ENCODE results near the gene DCST1. TPM values are rescaled to one million over a fixed set of nuclear protein-coding genes. Genes with fewer than 3 reads are reported as not detected.
"Not testable (repeated sequence)": the region's sequence is repeated elsewhere in the genome, so short reads cannot be mapped to it uniquely, and the experiment has no call there.

The DCST1 gene
- total RNA-seq, 1 experiment from 2014 or later, result not detected

GRCh38 chr1:154993572-154994268 is 39.9 kb upstream of the DCST1 start, which contains the start of gene LENEP:
LENEP (plus strand) TSS chr1:154993586; CDS start chr1:154993608, 22 bp downstream.
- Histone ChIP-seq H3K79me2 (ENCODE audit: low read length) (no peaks in the 10 kb centered on the region), H3K27me3 (ENCODE audit: low read length) (no peaks in the 10 kb centered on the region), H3K4me3 (ENCODE audit: low read length) (no peak within 1 kb of the TSS), H3K4me2 (ENCODE audit: low read depth, low read length, poor library complexity, severe bottlenecking) (no peak within 1 kb of the TSS), H2AFZ (ENCODE audit: low read length) (no peak within 1 kb of the TSS), H3K9ac (ENCODE audit: low read length) (no peak within 1 kb of the TSS), H3K36me3 (ENCODE audit: insufficient read depth, low read length) (no peaks in the 10 kb centered on the region; the same call in none of the 2 replicates), H4K20me1 (ENCODE audit: insufficient read depth, low read depth, low read length) (no peaks in the 10 kb centered on the region), H3K27ac (ENCODE audit: low read length) (peak within 1 kb of the TSS; percentile 6; the same call in 1 of the 2 replicates), H3K9me2 (replicated peaks; ENCODE audit: insufficient read depth, low read length) (no peaks in the 10 kb centered on the region), H3K9me3 (ENCODE audit: low read length) (no peaks in the 10 kb centered on the region), H3K4me1 (ENCODE audit: low read length) (peaks cover 27% of the 10 kb centered on the region)
- no peak for DNase-seq

DNA sequence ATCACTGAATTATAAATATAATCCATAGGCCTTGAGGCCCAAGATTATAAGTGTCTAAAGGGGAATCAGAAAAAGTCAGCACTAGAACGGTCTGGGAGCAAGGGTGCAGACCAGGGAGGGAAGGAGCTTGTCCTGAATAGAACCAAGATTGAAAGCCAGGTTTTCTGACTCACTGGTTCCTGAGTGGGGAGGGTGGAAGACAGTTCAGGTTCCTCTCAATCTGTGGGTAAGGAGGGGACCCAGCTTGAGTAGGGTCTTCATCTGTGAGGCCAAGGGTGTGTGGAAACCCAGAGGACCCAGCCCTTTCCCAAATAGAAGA is 39.4 kb upstream of the DCST1 start:
- no peaks in the 10 kb centered on the region for H3K79me2 ChIP-seq (ENCODE audit: low read length)
- no peaks in the 10 kb centered on the region for H3K27me3 ChIP-seq (ENCODE audit: low read length)
- peak overlapping the region; percentile 6; the same call in 1 of the 2 replicates for H3K27ac ChIP-seq (ENCODE audit: low read length)
- H4K20me1 ChIP-seq (ENCODE audit: insufficient read depth, low read depth, low read length), result no peaks in the 10 kb centered on the region
- H2AFZ ChIP-seq (ENCODE audit: low read length), result no peak overlapping the region
- H3K9ac ChIP-seq (ENCODE audit: low read length), result no peak overlapping the region
- no peak for DNase-seq
- H3K4me1 ChIP-seq (ENCODE audit: low read length), result peaks cover 32% of the 10 kb centered on the region
- H3K9me3 ChIP-seq (ENCODE audit: low read length), result no peaks in the 10 kb centered on the region
- no peaks in the 10 kb centered on the region; the same call in none of the 2 replicates for H3K36me3 ChIP-seq (ENCODE audit: insufficient read depth, low read length)
- no peak overlapping the region for H3K4me2 ChIP-seq (ENCODE audit: low read depth, low read length, poor library complexity, severe bottlenecking)
- no peak overlapping the region for H3K4me3 ChIP-seq (ENCODE audit: low read length)
- H3K9me2 ChIP-seq (replicated peaks; ENCODE audit: insufficient read depth, low read length), result no peaks in the 10 kb centered on the region

GRCh38 chr1:154994591-154994990 is 39.0 kb upstream of the DCST1 start:
- Histone ChIP-seq H3K4me3 (ENCODE audit: low read length) (no peak overlapping the region), H3K4me2 (ENCODE audit: low read depth, low read length, poor library complexity, severe bottlenecking) (no peak overlapping the region), H3K36me3 (ENCODE audit: insufficient read depth, low read length) (no peaks in the 10 kb centered on the region; the same call in none of the 2 replicates), H4K20me1 (ENCODE audit: insufficient read depth, low read depth, low read length) (no peaks in the 10 kb centered on the region), H3K4me1 (ENCODE audit: low read length) (peaks cover 35% of the 10 kb centered on the region), H3K79me2 (ENCODE audit: low read length) (no peaks in the 10 kb centered on the region), H3K9me2 (replicated peaks; ENCODE audit: insufficient read depth, low read length) (no peaks in the 10 kb centered on the region), H3K9me3 (ENCODE audit: low read length) (no peaks in the 10 kb centered on the region), H3K27me3 (ENCODE audit: low read length) (no peaks in the 10 kb centered on the region), H3K9ac (ENCODE audit: low read length) (no peak overlapping the region), H3K27ac (ENCODE audit: low read length) (peak overlapping the region; percentile 45), H2AFZ (ENCODE audit: low read length) (no peak overlapping the region)
- no peak for DNase-seq

GRCh38 chr1:154995301-154995983 is 38.2 kb upstream of the DCST1 start:
- not testable (repeated sequence) for H3K4me2 ChIP-seq (ENCODE audit: low read depth, low read length, poor library complexity, severe bottlenecking); H2AFZ ChIP-seq (ENCODE audit: low read length); H3K9ac ChIP-seq (ENCODE audit: low read length); H3K79me2 ChIP-seq (ENCODE audit: low read length); H3K9me3 ChIP-seq (ENCODE audit: low read length); H3K4me3 ChIP-seq (ENCODE audit: low read length); H3K36me3 ChIP-seq (ENCODE audit: insufficient read depth, low read length); H4K20me1 ChIP-seq (ENCODE audit: insufficient read depth, low read depth, low read length); H3K27me3 ChIP-seq (ENCODE audit: low read length); H3K9me2 ChIP-seq (replicated peaks; ENCODE audit: insufficient read depth, low read length)
- peaks cover 43% of the 10 kb centered on the region for H3K4me1 ChIP-seq (ENCODE audit: low read length)
- H3K27ac ChIP-seq (ENCODE audit: low read length), result peak overlapping the region; percentile 45; the same call in 1 of the 2 replicates
- DNase-seq, result peak; percentile 64

- Histone ChIP-seq H3K79me2 (ENCODE audit: low read length) (no peaks in the 10 kb centered on the region), H3K9me2 (replicated peaks; ENCODE audit: insufficient read depth, low read length) (no peaks in the 10 kb centered on the region), H4K20me1 (ENCODE audit: insufficient read depth, low read depth, low read length) (no peaks in the 10 kb centered on the region), H3K9me3 (ENCODE audit: low read length) (no peaks in the 10 kb centered on the region), H3K27ac (ENCODE audit: low read length) (no peak overlapping the region), H3K9ac (ENCODE audit: low read length) (peak overlapping the region; percentile 30; the same call in 1 of the 2 replicates), H3K27me3 (ENCODE audit: low read length) (no peaks in the 10 kb centered on the region), H3K4me1 (ENCODE audit: low read length) (peaks cover 52% of the 10 kb centered on the region), H2AFZ (ENCODE audit: low read length) (no peak overlapping the region), H3K4me2 (ENCODE audit: low read depth, low read length, poor library complexity, severe bottlenecking) (no peak overlapping the region), H3K4me3 (ENCODE audit: low read length) (no peak overlapping the region), H3K36me3 (ENCODE audit: insufficient read depth, low read length) (no peaks in the 10 kb centered on the region; the same call in 1 of the 2 replicates)
- no peak for DNase-seq
These were observed 36.5 kb upstream of the DCST1 start for GRCh38 chr1:154996966-154997701.

DNA sequence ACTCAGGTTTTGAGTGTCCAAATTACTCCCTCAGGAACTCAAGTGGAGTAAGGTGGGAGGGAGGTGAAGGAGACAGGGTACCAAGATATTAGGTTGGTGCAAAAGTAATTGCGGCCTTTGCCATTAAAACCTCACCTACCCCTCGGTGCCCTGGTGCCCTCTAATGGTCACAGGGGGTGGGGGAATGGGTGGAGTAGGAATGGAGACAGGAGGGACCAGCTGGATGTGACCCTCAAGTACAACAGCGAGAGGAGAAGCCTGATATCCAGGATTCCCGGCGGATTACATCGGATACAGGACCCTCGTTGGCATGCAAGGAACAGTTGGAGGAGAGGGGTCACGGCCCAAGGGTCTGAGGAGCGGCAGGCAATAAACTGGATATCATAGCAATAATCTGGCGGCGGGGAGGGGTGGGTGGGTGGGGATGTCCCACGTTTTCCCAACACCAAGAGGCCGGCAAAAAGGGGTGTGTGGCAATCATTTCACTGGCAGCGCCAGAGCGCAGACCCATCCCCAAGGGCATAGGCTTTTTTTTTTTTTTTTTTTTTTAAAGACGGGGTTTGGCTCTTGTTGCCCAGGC is 35.3 kb upstream of the DCST1 start:
- H3K27ac ChIP-seq (ENCODE audit: low read length), result 0 out of 2 replicates have a peak overlapping the region, but pooled peaks have one; percentile 88
- no peaks in the 10 kb centered on the region for H4K20me1 ChIP-seq (ENCODE audit: insufficient read depth, low read depth, low read length)
- H3K79me2 ChIP-seq (ENCODE audit: low read length), result peaks cover 6% of the 10 kb centered on the region
- no peaks in the 10 kb centered on the region for H3K9me2 ChIP-seq (replicated peaks; ENCODE audit: insufficient read depth, low read length)
- no peak overlapping the region for H3K9ac ChIP-seq (ENCODE audit: low read length)
- H3K9me3 ChIP-seq (ENCODE audit: low read length), result no peaks in the 10 kb centered on the region
- H3K36me3 ChIP-seq (ENCODE audit: insufficient read depth, low read length), result no peaks in the 10 kb centered on the region
- H3K4me1 ChIP-seq (ENCODE audit: low read length), result peaks cover 52% of the 10 kb centered on the region
- H3K4me3 ChIP-seq (ENCODE audit: low read length), result 0 out of 2 replicates have a peak overlapping the region, but pooled peaks have one; percentile 70
- H3K27me3 ChIP-seq (ENCODE audit: low read length), result no peaks in the 10 kb centered on the region
- H2AFZ ChIP-seq (ENCODE audit: low read length), result no peak overlapping the region
- DNase-seq, result peak; percentile 83
- no peak overlapping the region for H3K4me2 ChIP-seq (ENCODE audit: low read depth, low read length, poor library complexity, severe bottlenecking)

GRCh38 chr1:154998818-154999570 is 34.6 kb upstream of the DCST1 start:
- Histone ChIP-seq H3K4me1 (ENCODE audit: low read length) (peaks cover 52% of the 10 kb centered on the region), H3K9me3 (ENCODE audit: low read length) (no peaks in the 10 kb centered on the region), H2AFZ (ENCODE audit: low read length) (no peak overlapping the region), H3K4me2 (ENCODE audit: low read depth, low read length, poor library complexity, severe bottlenecking) (peak overlapping the region; percentile 96), H3K79me2 (ENCODE audit: low read length) (peaks cover 13% of the 10 kb centered on the region), H3K9me2 (replicated peaks; ENCODE audit: insufficient read depth, low read length) (no peaks in the 10 kb centered on the region), H3K4me3 (ENCODE audit: low read length) (peak overlapping the region; percentile 70), H3K27me3 (ENCODE audit: low read length) (no peaks in the 10 kb centered on the region), H3K27ac (ENCODE audit: low read length) (peak overlapping the region; percentile 88), H4K20me1 (ENCODE audit: insufficient read depth, low read depth, low read length) (no peaks in the 10 kb centered on the region), H3K9ac (ENCODE audit: low read length) (peak overlapping the region; percentile 88), H3K36me3 (ENCODE audit: insufficient read depth, low read length) (no peaks in the 10 kb centered on the region)
- DNase-seq, result peak; percentile 92

Measured in Karpas-422 (cell line).